Gastrocnemius medialis (tissue), 4 donors: ENCODE results near the gene GPR132. TPM values are rescaled to one million over a fixed set of nuclear protein-coding genes. Genes with fewer than 3 reads are reported as not detected.

Experiments
- ATAC-seq, 2 donors: fragments of 150-250 bp; one replicate each; pipeline ENCODE4 v1.9.1; 2016
- DNase-seq, 2 donors: peaks; one replicate each; pipeline ENCODE4 v3.0.0-alpha.2; 2019
- H3K27ac ChIP-seq, 4 donors: fragments of 200-600 bp; sonication (generic); 1 replicate in 1 of 4; 2 replicates in 3 of 4; pipeline ENCODE4 v1.5.1; 2016 to 2018; ENCODE audit warnings: mild to moderate bottlenecking in 2 of 4, moderate library complexity in 1 of 4
- H3K27me3 ChIP-seq, 3 donors: fragments of 200-600 bp; sonication (generic) in 2 of 3; 1 replicate in 1 of 3; 2 replicates in 2 of 3; pipeline versions ENCODE4 v1.5.1 to v1.6.0; 2016 to 2019; ENCODE audit warnings: mild to moderate bottlenecking in 1 of 3, moderate library complexity in 1 of 3
- H3K36me3 ChIP-seq, 2 donors: fragments of 200-600 bp; sonication (generic) in 1 of 2; one replicate each; pipeline ENCODE4 v1.5.1; 2017 to 2018
- H3K4me1 ChIP-seq, 2 donors: fragments of 200-600 bp; sonication (generic) in 1 of 2; one replicate each; pipeline ENCODE4 v1.5.1; 2016 to 2017; ENCODE audit warnings: mild to moderate bottlenecking in 2 of 2
- H3K4me3 ChIP-seq, 4 donors: fragments of 200-600 bp; sonication (generic) in 3 of 4; 1 replicate in 1 of 4; 2 replicates in 3 of 4; pipeline ENCODE4 v1.5.1; 2016 to 2019; ENCODE audit warnings: mild to moderate bottlenecking in 2 of 4
- H3K9me3 ChIP-seq, 3 donors: fragments of 200-600 bp; sonication (generic) in 2 of 3; 1 replicate in 1 of 3; 2 replicates in 2 of 3; pipeline ENCODE4 v1.5.1; 2016 to 2019
- POLR2A ChIP-seq, 2 donors: fragments of 450-650 bp; IDR thresholded peaks; one replicate each; pipeline ENCODE4 v1.6.1; 2017; ENCODE audit warnings: antibody characterized with exemption in 2 of 2, mild to moderate bottlenecking in 2 of 2, moderate library complexity in 2 of 2
- in situ Hi-C, 4 donors: fragments of 200-750 bp; cut with MboI; loops; one replicate each; pipeline versions ENCODE4 v1.15.0 to v1.8.0; 2017; ENCODE audit warnings: low sequenced_read_pairs in 4 of 4
- intact Hi-C: fragments of 100-400 bp; cut with DNase I; formaldehyde crosslinking; loops from one replicate; pipeline ENCODE4 v1.15.1; 2023; ENCODE audit warnings: low total_unique reads
- total RNA-seq, 4 donors: library from RNA; depleted of rRNA; stranded (reverse); fragments of >200 nt; gene quantifications; one replicate each; pipeline versions ENCODE4 v1.1.0 to v1.2.3, GENCODE V29; 2016
- TF ChIP-seq, protein P1 (sequence below), 5 experiments: fragments of 450-650 bp in 3 of 5; fragments of 200-600 bp in 2 of 5; sonication (generic) in 2 of 5; IDR thresholded peaks in 4 of 5; conservative IDR thresholded peaks in 1 of 5; 1 replicate in 4 of 5; 2 replicates in 1 of 5; pipeline ENCODE4 v1.5.1; 2016 to 2019; ENCODE audit warnings: antibody characterized with exemption in 5 of 5, mild to moderate bottlenecking in 3 of 5, moderate library complexity in 3 of 5

The GPR132 gene
- total RNA-seq, 4 donors from 2014 or later, result 0.07 to 0.61 (median 0.26) TPM

DNA sequence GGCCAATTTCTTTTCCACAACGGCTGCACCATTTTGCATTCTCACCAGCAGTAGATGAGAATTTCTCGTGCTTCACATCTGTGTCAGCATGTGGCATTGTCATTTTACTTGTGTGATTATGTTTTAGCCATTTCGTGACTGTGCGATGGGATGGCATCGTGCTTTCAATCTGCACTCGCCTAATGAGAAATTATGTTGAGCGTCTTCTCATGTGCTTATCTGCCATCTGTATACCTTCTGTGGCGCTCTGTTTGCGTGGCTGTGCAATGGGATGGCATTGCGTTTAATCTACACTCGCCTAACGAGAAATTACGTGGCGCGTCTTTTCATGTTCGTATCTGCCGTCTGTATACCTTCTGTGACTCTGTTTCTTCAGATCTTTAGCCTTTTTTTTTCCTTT, 14.9 kb upstream of the GPR132 start:
- TF ChIP-seq POLR2A (IDR thresholded peaks at IDR 0.05), result no peak
- TF ChIP-seq, protein P1, sequence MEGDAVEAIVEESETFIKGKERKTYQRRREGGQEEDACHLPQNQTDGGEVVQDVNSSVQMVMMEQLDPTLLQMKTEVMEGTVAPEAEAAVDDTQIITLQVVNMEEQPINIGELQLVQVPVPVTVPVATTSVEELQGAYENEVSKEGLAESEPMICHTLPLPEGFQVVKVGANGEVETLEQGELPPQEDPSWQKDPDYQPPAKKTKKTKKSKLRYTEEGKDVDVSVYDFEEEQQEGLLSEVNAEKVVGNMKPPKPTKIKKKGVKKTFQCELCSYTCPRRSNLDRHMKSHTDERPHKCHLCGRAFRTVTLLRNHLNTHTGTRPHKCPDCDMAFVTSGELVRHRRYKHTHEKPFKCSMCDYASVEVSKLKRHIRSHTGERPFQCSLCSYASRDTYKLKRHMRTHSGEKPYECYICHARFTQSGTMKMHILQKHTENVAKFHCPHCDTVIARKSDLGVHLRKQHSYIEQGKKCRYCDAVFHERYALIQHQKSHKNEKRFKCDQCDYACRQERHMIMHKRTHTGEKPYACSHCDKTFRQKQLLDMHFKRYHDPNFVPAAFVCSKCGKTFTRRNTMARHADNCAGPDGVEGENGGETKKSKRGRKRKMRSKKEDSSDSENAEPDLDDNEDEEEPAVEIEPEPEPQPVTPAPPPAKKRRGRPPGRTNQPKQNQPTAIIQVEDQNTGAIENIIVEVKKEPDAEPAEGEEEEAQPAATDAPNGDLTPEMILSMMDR (IDR thresholded peaks at IDR 0.05 in 4 of 5, conservative IDR thresholded peaks at IDR 0.05 in 1 of 5), result no peak
- Histone ChIP-seq H3K9me3 (no peaks in the 10 kb centered on the region), H3K4me3 (no peak overlapping the region), H3K4me1 (no peaks in the 10 kb centered on the region), H3K36me3 (no peaks in the 10 kb centered on the region), H3K27ac (no peak overlapping the region), H3K27me3 (peaks cover 0 to 5% (median 0%) of the 10 kb centered on the region in 3 donors)
- DNase-seq (no peak), ATAC-seq (no peak)
- intact Hi-C loops (no loop called here), in situ Hi-C loops (loop anchor here in 1 of 4 donors (25.0 kb wide), 1 partner anchor 282 kb away; no protein-coding TSS in a partner anchor)

DNA sequence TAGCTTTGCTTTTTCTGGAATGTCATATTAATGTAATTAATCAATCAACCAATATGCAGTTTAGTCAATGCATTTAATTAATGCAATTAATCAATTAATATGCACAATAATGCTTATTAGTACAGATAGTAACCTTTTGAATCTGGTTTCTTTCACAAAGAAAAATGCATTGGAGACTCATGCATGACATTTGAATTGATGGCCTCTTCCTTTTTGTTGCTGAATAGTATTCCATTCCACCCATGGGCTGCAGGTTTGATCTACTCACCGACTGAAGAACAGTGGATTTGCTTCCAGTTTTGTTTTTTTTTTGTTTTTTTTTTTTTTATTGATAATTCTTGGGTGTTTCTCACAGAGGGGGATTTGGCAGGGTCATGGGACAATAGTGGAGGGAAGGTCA, 13.1 kb upstream of the GPR132 start:
- no peak overlapping the region for H3K4me3 ChIP-seq
- H3K9me3 ChIP-seq, result no peaks in the 10 kb centered on the region
- peaks cover 8 to 17% (median 15%) of the 10 kb centered on the region in 3 donors for H3K27me3 ChIP-seq
- TF ChIP-seq POLR2A (IDR thresholded peaks at IDR 0.05), result no peak
- TF ChIP-seq, protein P1 (IDR thresholded peaks at IDR 0.05 in 4 of 5, conservative IDR thresholded peaks at IDR 0.05 in 1 of 5), result no peak
- DNase-seq, result no peak
- intact Hi-C loops (no loop called here), in situ Hi-C loops (loop anchor here in 1 of 4 donors (25.0 kb wide), 1 partner anchor 284 kb away; no protein-coding TSS in a partner anchor)
- ATAC-seq, result no peak
- H3K27ac ChIP-seq, result no peak overlapping the region
- H3K36me3 ChIP-seq, result no peaks in the 10 kb centered on the region
- H3K4me1 ChIP-seq, result no peaks in the 10 kb centered on the region

- peaks cover 12 to 24% (median 22%) of the 10 kb centered on the region in 3 donors for H3K27me3 ChIP-seq
- H3K27ac ChIP-seq, result no peak overlapping the region
- TF ChIP-seq, protein P1 (IDR thresholded peaks at IDR 0.05 in 4 of 5, conservative IDR thresholded peaks at IDR 0.05 in 1 of 5), result no peak
- no peak for TF ChIP-seq POLR2A (IDR thresholded peaks at IDR 0.05)
- no peaks in the 10 kb centered on the region for H3K36me3 ChIP-seq
- ATAC-seq, result no peak
- in situ Hi-C loops (loop anchor here in 1 of 4 donors (25.0 kb wide), 1 partner anchor 285 kb away; no protein-coding TSS in a partner anchor), intact Hi-C loops (no loop called here)
- H3K4me1 ChIP-seq, result no peaks in the 10 kb centered on the region
- H3K9me3 ChIP-seq, result no peaks in the 10 kb centered on the region
- no peak for DNase-seq
- no peak overlapping the region for H3K4me3 ChIP-seq
Observed at GRCh38 chr14:105077649-105077995, 12.4 kb upstream of the GPR132 start.

- in situ Hi-C loops (loop anchor here in 1 of 4 donors (25.0 kb wide), 1 partner anchor 285 kb away; no protein-coding TSS in a partner anchor), intact Hi-C loops (no loop called here)
- DNase-seq (no peak), ATAC-seq (no peak)
- no peaks in the 10 kb centered on the region for H3K36me3 ChIP-seq
- no peaks in the 10 kb centered on the region for H3K9me3 ChIP-seq
- no peak overlapping the region for H3K4me3 ChIP-seq
- no peak overlapping the region for H3K27ac ChIP-seq
- TF ChIP-seq, protein P1 (IDR thresholded peaks at IDR 0.05 in 4 of 5, conservative IDR thresholded peaks at IDR 0.05 in 1 of 5), result no peak
- peaks cover 18 to 25% (median 22%) of the 10 kb centered on the region in 3 donors for H3K27me3 ChIP-seq
- H3K4me1 ChIP-seq, result no peaks in the 10 kb centered on the region
Observed at GRCh38 chr14:105076805-105077648, 11.8 kb upstream of the GPR132 start.
